AG10803 (cell line): ENCODE data around the gene CROCC2.

Experiments used
- DNase-seq: peaks from one replicate; pipeline ENCODE4 v3.0.0; 2010; ENCODE audit warnings: low read depth
- H3K4me3 ChIP-seq: 2 replicates; pipeline ENCODE4 v1.5.1; 2011; ENCODE audit warnings: mild to moderate bottlenecking, low read length, control low read depth
- CTCF ChIP-seq: conservative IDR thresholded peaks from 2 replicates; pipeline ENCODE4 v1.5.1; 2011; ENCODE audit warnings: mild to moderate bottlenecking, low read length, control low read depth, inconsistent platforms

The CROCC2 gene

DNA sequence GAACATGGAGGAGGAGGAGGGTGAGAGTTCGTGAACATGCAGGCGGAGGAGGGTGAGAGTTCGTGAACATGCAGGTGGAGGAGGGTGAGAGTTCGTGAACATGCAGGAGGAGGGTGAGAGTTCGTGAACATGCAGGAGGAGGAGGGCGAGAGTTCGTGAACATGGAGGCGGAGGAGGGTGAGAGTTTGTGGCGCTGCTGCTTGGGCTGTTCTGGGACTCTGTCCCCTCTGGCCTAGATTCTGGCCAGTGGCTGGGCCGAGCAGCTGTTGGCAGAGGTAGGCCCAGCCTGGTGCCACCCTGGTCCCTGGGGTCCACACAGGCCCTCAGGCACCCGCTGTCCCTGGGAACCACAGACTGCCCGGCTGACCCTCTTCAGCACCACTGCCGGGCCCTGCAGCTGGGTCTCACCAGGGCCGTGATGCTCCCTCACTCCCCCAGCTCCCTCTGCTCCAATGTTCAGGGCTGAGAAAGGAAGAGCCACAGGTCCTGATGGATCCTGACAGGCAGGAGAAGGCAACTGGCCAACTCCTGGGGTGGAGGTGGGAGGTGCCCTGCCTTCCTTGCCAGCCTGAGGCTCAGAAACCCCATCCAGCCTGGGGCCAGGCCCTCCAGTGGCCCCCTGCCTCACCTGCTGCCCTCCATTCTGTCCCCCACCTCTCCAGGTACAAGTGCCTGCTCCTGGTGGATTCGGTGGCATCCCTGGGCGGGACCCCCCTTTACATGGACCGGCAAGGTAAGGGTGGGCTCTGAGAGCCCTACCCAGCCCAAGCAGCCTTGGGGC is 33.6 kb upstream of the CROCC2 start:
- no peak for DNase-seq
- no peak for TF ChIP-seq CTCF
- no peak overlapping the region for H3K4me3 ChIP-seq

DNA sequence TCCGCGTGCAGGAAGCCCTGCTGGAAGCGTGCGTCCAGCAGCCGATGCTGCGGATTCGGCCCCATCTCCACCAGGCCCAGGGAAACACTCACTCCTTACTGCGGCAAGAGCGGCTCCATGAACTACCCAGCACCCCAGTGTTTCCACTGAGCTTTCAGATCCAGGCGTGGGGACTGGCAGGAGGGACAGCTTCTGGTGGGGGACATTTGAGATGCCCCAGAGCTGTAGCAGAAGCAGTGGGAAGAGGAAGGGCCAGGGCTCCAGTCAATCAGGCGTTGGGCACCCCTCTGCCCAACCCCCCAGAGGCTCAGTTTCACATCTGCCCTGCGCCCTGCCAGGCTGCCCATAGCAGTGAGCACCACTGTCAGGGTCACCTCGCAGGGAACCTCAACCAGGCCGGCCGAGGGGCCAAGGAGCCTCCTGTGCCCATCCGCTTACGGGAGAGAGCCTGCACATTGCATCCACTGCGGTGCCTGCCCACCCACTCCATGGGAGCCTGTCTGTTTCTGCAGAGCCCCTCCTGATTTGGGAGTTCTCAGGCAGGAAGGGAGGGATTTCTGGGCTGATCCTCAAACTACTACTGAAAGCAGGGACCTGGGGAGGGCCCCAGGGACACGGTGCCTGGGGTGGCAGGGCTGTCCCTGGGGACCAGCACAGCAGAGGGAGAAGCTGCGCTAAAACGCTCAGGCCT is 32.9 kb upstream of the CROCC2 start:
- DNase-seq, result no peak
- no peak for TF ChIP-seq CTCF
- H3K4me3 ChIP-seq, result no peak overlapping the region

DNA sequence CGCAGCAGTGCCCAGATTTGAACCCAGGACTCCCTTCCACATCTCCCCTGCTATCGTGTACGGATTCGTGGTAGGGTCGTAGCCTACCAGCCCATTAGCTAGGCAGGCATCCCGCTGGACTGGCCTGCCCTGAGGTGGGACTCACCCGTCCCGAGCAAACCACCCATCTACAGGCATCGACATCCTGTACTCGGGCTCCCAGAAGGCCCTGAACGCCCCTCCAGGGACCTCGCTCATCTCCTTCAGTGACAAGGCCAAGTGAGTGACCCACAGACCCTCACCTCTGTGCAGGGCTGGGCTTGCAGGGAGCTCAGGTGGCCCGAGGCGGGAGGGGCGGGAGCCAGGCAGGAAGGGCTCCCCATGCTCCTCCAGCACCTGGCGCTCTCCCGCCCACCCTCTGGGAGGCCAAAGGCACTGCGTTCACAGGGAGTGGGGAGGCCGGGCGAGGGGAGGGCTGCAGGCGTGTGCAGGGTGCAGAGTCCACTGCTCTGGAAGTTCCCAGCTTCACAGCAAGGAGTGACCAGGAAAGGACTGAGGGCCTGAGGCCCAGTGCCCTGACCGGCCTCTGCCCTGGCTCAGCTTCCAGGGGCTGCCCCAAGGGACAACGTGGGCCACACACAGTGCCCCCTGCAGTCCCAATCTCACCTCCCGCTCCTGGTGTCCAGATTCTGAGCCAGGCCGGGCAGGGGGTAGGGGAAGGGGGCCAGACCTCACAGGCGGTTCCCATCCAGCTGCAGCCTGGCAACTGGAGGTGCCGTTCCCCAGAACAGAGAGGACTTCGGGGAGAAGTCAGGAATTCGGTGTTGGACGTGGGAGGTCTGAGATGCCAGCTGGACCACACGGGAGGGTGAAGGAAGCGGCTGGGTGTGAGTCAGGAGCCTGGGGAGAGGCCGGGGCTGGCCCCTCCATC is 32.1 kb upstream of the CROCC2 start:
- no peak for TF ChIP-seq CTCF
- DNase-seq, result no peak
- no peak overlapping the region for H3K4me3 ChIP-seq

GRCh38 chr2:240874715-240875227 is 31.4 kb upstream of the CROCC2 start:
- no peak for DNase-seq
- no peak for TF ChIP-seq CTCF
- H3K4me3 ChIP-seq, result no peak overlapping the region

GRCh38 chr2:240875228-240876034 is 30.7 kb upstream of the CROCC2 start:
- TF ChIP-seq CTCF, result no peak
- H3K4me3 ChIP-seq, result no peak overlapping the region
- no peak for DNase-seq

GRCh38 chr2:240876035-240876474 is 30.1 kb upstream of the CROCC2 start:
- DNase-seq, result no peak
- no peak for TF ChIP-seq CTCF
- no peak overlapping the region for H3K4me3 ChIP-seq
